OCI-LY1 (cell line): ENCODE results near the gene DUSP7.

ENCODE experiments used
- H2AFZ ChIP-seq: fragments of 200-600 bp; sonication (generic), shearing (Covaris generic); 2 replicates; pipeline ENCODE4 v1.6.0; 2014; ENCODE audit warnings: antibody characterized with exemption, mild to moderate bottlenecking, low read length
- H3F3A ChIP-seq: fragments of 200-600 bp; sonication (generic), shearing (Covaris generic); 2 replicates; pipeline ENCODE4 v1.6.0; 2014; ENCODE audit warnings: mild to moderate bottlenecking, antibody characterized with exemption, low read length, moderate library complexity; ENCODE audit not compliant: insufficient read depth
- H3K27ac ChIP-seq: fragments of 200-600 bp; sonication (generic); 2 replicates; pipeline ENCODE4 v1.5.1; 2014; ENCODE audit warnings: low read length, mixed run types, mild to moderate bottlenecking, low read depth; ENCODE audit not compliant: poor library complexity, severe bottlenecking
- H3K27me3 ChIP-seq: fragments of 200-600 bp; sonication (generic); 2 replicates; pipeline ENCODE4 v1.6.0; 2014; ENCODE audit warnings: antibody characterized with exemption, mild to moderate bottlenecking, low read length, moderate library complexity; ENCODE audit not compliant: insufficient read depth
- H3K36me3 ChIP-seq: fragments of 200-600 bp; sonication (generic); 2 replicates; pipeline ENCODE4 v1.6.1; 2014; ENCODE audit warnings: mild to moderate bottlenecking, antibody characterized with exemption, low read length, moderate library complexity, mixed read lengths; ENCODE audit not compliant: insufficient read depth
- H3K4me1 ChIP-seq: fragments of 200-600 bp; sonication (generic); 2 replicates; pipeline ENCODE4 v1.5.1; 2014; ENCODE audit warnings: mild to moderate bottlenecking, low read length, moderate library complexity; ENCODE audit not compliant: insufficient read depth, severe bottlenecking
- H3K4me2 ChIP-seq: fragments of 200-600 bp; sonication (generic), shearing (Covaris generic); 2 replicates; pipeline ENCODE4 v1.6.1; 2014; ENCODE audit warnings: low read length
- H3K4me3 ChIP-seq: fragments of 200-600 bp; sonication (generic); 2 replicates; pipeline ENCODE4 v1.5.1; 2014; ENCODE audit warnings: low read length, low read depth, mild to moderate bottlenecking, mixed read lengths; ENCODE audit not compliant: poor library complexity, severe bottlenecking
- H3K79me2 ChIP-seq: fragments of 200-600 bp; shearing (Covaris generic); 2 replicates; pipeline ENCODE4 v1.6.1; 2016; ENCODE audit warnings: mixed run types, low read length, mixed read lengths; ENCODE audit not compliant: insufficient read depth
- H3K9ac ChIP-seq: fragments of 200-600 bp; sonication (generic), shearing (Covaris generic); 2 replicates; pipeline ENCODE4 v1.6.1; 2014; ENCODE audit warnings: mild to moderate bottlenecking, low read length, mixed read lengths
- H3K9me2 ChIP-seq: fragments of 200-600 bp; sonication (generic), shearing (Covaris generic); 2 replicates; pipeline ENCODE4 v1.6.1; 2014; ENCODE audit warnings: low read depth, mild to moderate bottlenecking, low read length, mixed read lengths
- H3K9me3 ChIP-seq: fragments of 200-600 bp; shearing (Covaris generic); 2 replicates; pipeline ENCODE4 v1.6.1; 2014; ENCODE audit warnings: low read length, mixed read lengths
- H4K20me1 ChIP-seq: fragments of 200-600 bp; sonication (generic), shearing (Covaris generic); 2 replicates; pipeline ENCODE4 v1.6.0; 2016; ENCODE audit warnings: mild to moderate bottlenecking, low read length; ENCODE audit not compliant: insufficient read depth
- CTCF ChIP-seq: fragments of 200-600 bp; sonication (generic), shearing (Covaris generic); IDR thresholded peaks from 2 replicates; pipeline ENCODE4 v1.5.1; 2017; ENCODE audit warnings: mild to moderate bottlenecking, antibody characterized with exemption, low read length, moderate library complexity, mixed read lengths
- EZH2 ChIP-seq: fragments of 200-600 bp; sonication (generic), shearing (Covaris generic); IDR thresholded peaks from 2 replicates; pipeline ENCODE4 v1.8.0; 2017; ENCODE audit warnings: borderline replicate concordance, mixed run types, mild to moderate bottlenecking, antibody characterized with exemption, low read length, moderate library complexity, mixed read lengths

Gene DUSP7

GRCh38 chr3:52007291-52007690 lies 49.1 kb downstream of the DUSP7 start:
- TF ChIP-seq CTCF (no peak), EZH2 (no peak)
- Histone ChIP-seq H3K27ac (no peak overlapping the region), H3K9ac (no peak overlapping the region), H2AFZ (no peak overlapping the region), H4K20me1 (no peaks in the 10 kb centered on the region), H3F3A (no peaks in the 10 kb centered on the region), H3K4me3 (no peak overlapping the region), H3K4me2 (no peak overlapping the region), H3K9me2 (no peaks in the 10 kb centered on the region), H3K27me3 (0 out of 2 replicates have a peak, but pooled peaks cover 7% of the 10 kb centered on the region), H3K4me1 (no peaks in the 10 kb centered on the region), H3K36me3 (no peaks in the 10 kb centered on the region), H3K79me2 (no peaks in the 10 kb centered on the region), H3K9me3 (no peaks in the 10 kb centered on the region)

GRCh38 chr3:52006820-52007133 lies 49.6 kb downstream of the DUSP7 start:
- no peaks in the 10 kb centered on the region for H3K36me3 ChIP-seq
- no peak for TF ChIP-seq EZH2
- no peak for TF ChIP-seq CTCF
- no peaks in the 10 kb centered on the region for H3F3A ChIP-seq
- H3K27me3 ChIP-seq: 0 out of 2 replicates have a peak, but pooled peaks cover 7% of the 10 kb centered on the region
- H4K20me1 ChIP-seq: no peaks in the 10 kb centered on the region
- no peak overlapping the region for H3K9ac ChIP-seq
- no peaks in the 10 kb centered on the region for H3K9me2 ChIP-seq
- no peak overlapping the region for H2AFZ ChIP-seq
- no peaks in the 10 kb centered on the region for H3K79me2 ChIP-seq
- H3K4me3 ChIP-seq: no peak overlapping the region
- H3K9me3 ChIP-seq: no peaks in the 10 kb centered on the region
- no peaks in the 10 kb centered on the region for H3K4me1 ChIP-seq
- H3K4me2 ChIP-seq: no peak overlapping the region
- no peak overlapping the region for H3K27ac ChIP-seq

- Histone ChIP-seq H3K9ac (no peak overlapping the region), H3F3A (no peaks in the 10 kb centered on the region)
Measured at GRCh38 chr3:52006017-52006819, 50.2 kb downstream of the DUSP7 start.

More at GRCh38 chr3:52006017-52006819, 50.2 kb downstream of the DUSP7 start:
- no peaks in the 10 kb centered on the region for H3K79me2 ChIP-seq
- H3K9me3 ChIP-seq: no peaks in the 10 kb centered on the region
- no peak overlapping the region for H3K4me3 ChIP-seq
- H3K4me2 ChIP-seq: no peak overlapping the region
- no peak overlapping the region for H3K27ac ChIP-seq
- 0 out of 2 replicates have a peak, but pooled peaks cover 7% of the 10 kb centered on the region for H3K27me3 ChIP-seq
- H4K20me1 ChIP-seq: no peaks in the 10 kb centered on the region
- no peaks in the 10 kb centered on the region for H3K36me3 ChIP-seq
- no peaks in the 10 kb centered on the region for H3K4me1 ChIP-seq
- H2AFZ ChIP-seq: no peak overlapping the region
- no peaks in the 10 kb centered on the region for H3K9me2 ChIP-seq
- TF ChIP-seq EZH2 (no peak), CTCF (no peak)
